GM12878 (cell line): Measurements from ENCODE around the gene CLIC3. TPM values are rescaled to one million over a fixed set of nuclear protein-coding genes. Genes with fewer than 3 reads are reported as not detected.
A peak's percentile ranks its signal among the peaks of the same experiment; 100 is the strongest.

Experiments used
- ATAC-seq: fragments of 200-7000 bp; cut with Tn5 transposase; 3 replicates; pipeline ENCODE4 v1.9.1; 2020; ENCODE audit warnings: mild to moderate bottlenecking, moderate library complexity
- BruUV-seq: library from RNA; stranded (reverse); fragments of 400-500 nt; replicated peaks from 2 replicates; lab custom pipeline; 2021; lab: Mats Ljungman, UMichigan
- CTCF ChIA-PET: fragments of 300-600 bp; sonication (Branson Sonifier 250); formaldehyde crosslinking; extraction: SDS; loops from one replicate; lab custom pipeline; 2021; ENCODE audit warnings: inconsistent platforms; lab: Yijun Ruan, JAX
- POLR2A ChIA-PET: fragments of 350-600 bp; formaldehyde crosslinking; extraction: SDS; loops from one replicate; lab custom pipeline; 2021; ENCODE audit warnings: inconsistent platforms; lab: Charles Lee
- RAD21 ChIA-PET: fragments of 300-600 bp; sonication (Branson Sonifier 250); formaldehyde crosslinking; loops from one replicate; lab custom pipeline; 2023; ENCODE audit warnings: antibody characterized with exemption; ENCODE audit not compliant: unreplicated experiment; lab: Charles Lee
- SMC1A ChIA-PET: fragments of 300-600 bp; sonication (Branson Sonifier 250); formaldehyde crosslinking; loops from one replicate; lab custom pipeline; 2023; ENCODE audit not compliant: unreplicated experiment, uncharacterized antibody; lab: Charles Lee
- DNase-seq: peaks from one replicate; pipeline ENCODE4 v3.0.0-alpha.2; 2011; ENCODE audit warnings: low read depth, low spot score
- FAIRE-seq: peaks from 3 replicates; lab custom pipeline; 2011; peaks lifted over from hg19 to GRCh38; lab: Jason Lieb, UNC
- H2AFZ ChIP-seq: 2 replicates; pipeline ENCODE4 v1.6.0; 2011; ENCODE audit warnings: low read depth, low read length, control low read depth; ENCODE audit not compliant: control insufficient read depth
- H3K27ac ChIP-seq: 2 replicates; pipeline ENCODE4 v1.5.1; 2011; ENCODE audit warnings: control low read depth; ENCODE audit not compliant: control insufficient read depth, insufficient read depth
- H3K27me3 ChIP-seq, 2 experiments: replicated peaks in 1 of 2; 2 replicates each; pipeline versions ENCODE4 v1.6.0 to v1.6.1; 2011; ENCODE audit warnings: low read length in 1 of 2; ENCODE audit not compliant: control insufficient read depth in 2 of 2, insufficient read depth in 2 of 2
- H3K36me3 ChIP-seq, 2 experiments: 2 replicates each; pipeline ENCODE4 v1.5.1; 2011; ENCODE audit warnings: low read length in 1 of 2; ENCODE audit not compliant: control insufficient read depth in 2 of 2, insufficient read depth in 2 of 2
- H3K4me1 ChIP-seq: 2 replicates; pipeline ENCODE4 v1.6.1; 2011; ENCODE audit warnings: mild to moderate bottlenecking, low read length, moderate library complexity, mixed read lengths; ENCODE audit not compliant: control insufficient read depth, insufficient read depth
- H3K4me2 ChIP-seq: 2 replicates; pipeline ENCODE4 v1.6.0; 2011; ENCODE audit warnings: control low read depth; ENCODE audit not compliant: control insufficient read depth, insufficient read depth
- H3K4me3 ChIP-seq: fragments of 200-600 bp; sonication (generic); 2 replicates; pipeline ENCODE4 v1.5.1; 2016
- H3K79me2 ChIP-seq: 2 replicates; pipeline ENCODE4 v1.6.0; 2011; ENCODE audit warnings: low read length; ENCODE audit not compliant: control insufficient read depth, insufficient read depth
- H3K9ac ChIP-seq: 2 replicates; pipeline ENCODE4 v1.8.0; 2011; ENCODE audit warnings: low read length, control low read depth, mixed read lengths; ENCODE audit not compliant: control insufficient read depth, insufficient read depth
- H3K9me3 ChIP-seq: replicated peaks from 3 replicates; pipeline ENCODE4 v1.5.1; 2011; ENCODE audit warnings: mild to moderate bottlenecking, low read length; ENCODE audit not compliant: control insufficient read depth, insufficient read depth
- H4K20me1 ChIP-seq: 2 replicates; pipeline ENCODE4 v1.6.0; 2011; ENCODE audit not compliant: control insufficient read depth, insufficient read depth
- CHD2 ChIP-seq: IDR thresholded peaks from 2 replicates; pipeline ENCODE4 v1.6.1; 2011; ENCODE audit warnings: low read depth, low read length, improper control_type of control experiment, borderline replicate concordance
- E2F8 ChIP-seq: fragments of 450-650 bp; IDR thresholded peaks from 2 replicates; pipeline ENCODE4 v1.6.1; 2018; ENCODE audit warnings: mild to moderate bottlenecking, low read depth, moderate library complexity; ENCODE audit not compliant: partially characterized antibody
- FOXK2 ChIP-seq: fragments of 450-650 bp; IDR thresholded peaks from 2 replicates; pipeline ENCODE4 v1.6.1; 2017; ENCODE audit warnings: mild to moderate bottlenecking, moderate library complexity
- HDAC6 ChIP-seq: fragments of 200-600 bp; sonication (generic); IDR thresholded peaks from one replicate; pipeline ENCODE4 v1.8.0; 2017; ENCODE audit warnings: antibody characterized with exemption; ENCODE audit not compliant: unreplicated experiment
- HDGF ChIP-seq: fragments of 450-650 bp; IDR thresholded peaks from 2 replicates; pipeline ENCODE4 v1.6.1; 2016; ENCODE audit warnings: antibody characterized with exemption
- KAT2A ChIP-seq: conservative IDR thresholded peaks from 2 replicates; pipeline ENCODE4 v1.6.1; 2011; ENCODE audit warnings: low read depth, low read length; ENCODE audit not compliant: control insufficient read depth
- MXI1 ChIP-seq: fragments of 150-350 bp; IDR thresholded peaks from 2 replicates; pipeline ENCODE4 v1.6.1; 2011; ENCODE audit warnings: low read depth, mild to moderate bottlenecking, inconsistent platforms, low read length, improper control_type of control experiment
- NR2C2 ChIP-seq: IDR thresholded peaks from 2 replicates; pipeline ENCODE4 v1.6.1; 2011; ENCODE audit warnings: borderline replicate concordance, low read depth; ENCODE audit not compliant: control insufficient read depth, insufficient read length
- RB1 ChIP-seq: fragments of 450-650 bp; formaldehyde crosslinking; IDR thresholded peaks from 2 replicates; pipeline ENCODE4 v1.6.1; 2017; ENCODE audit warnings: mild to moderate bottlenecking, borderline replicate concordance
- WGBS: methylation state at CpG from one replicate; pipeline ENCODE4 v1.1.6; 2016; ENCODE audit warnings: low lambda C conversion rate; ENCODE audit not compliant: insufficient replicate concordance, insufficient coverage; ENCODE audit errors: missing lambda C conversion rate; 5-methylcytosine and 5-hydroxymethylcytosine counted together
- in situ Hi-C: fragments of 300-500 bp; cut with MboI; formaldehyde crosslinking; loops from 9 replicates; pipeline ENCODE4 v1.14.3; 2018; ENCODE audit warnings: mixed read lengths
- intact Hi-C: fragments of 100-400 bp; cut with micrococcal nuclease; formaldehyde crosslinking; loops from one replicate; pipeline ENCODE4 v1.14.2; 2022; ENCODE audit not compliant: unreplicated experiment
- polyA plus RNA-seq, 11 experiments: library from polyadenylated mRNA; depleted of rRNA in 4 of 11; unstranded in 6 of 11; stranded (reverse) in 5 of 11; fragments of >200 nt; fragmentation: Nextera tagmentation in 4 of 11; fragmentation: Illumina TruSeq in 1 of 11; extraction: Ambion mirVana in 4 of 11; extraction: Trizol in 1 of 11; gene quantifications; 1 replicate in 1 of 11; 2 replicates in 10 of 11; pipeline versions ENCODE4 v1.2.1 to v1.2.3, GENCODE V29; 2011 to 2016; ENCODE audit warnings: inconsistent platforms in 2 of 11, missing spikeins in 2 of 11, low read depth in 1 of 11
- total RNA-seq, 4 experiments: library from RNA; depleted of rRNA in 3 of 4; stranded (reverse); fragments of >200 nt in 3 of 4; fragmentation: Illumina TruSeq in 1 of 4; extraction: Trizol in 1 of 4; gene quantifications; 2 replicates each; pipeline versions ENCODE4 v1.2.1 to v1.2.3, GENCODE V29; 2013 to 2021

CLIC3 gene
- total and polyA plus RNA-seq, 10 of the 15 experiments (the other 5 are each of a cell fraction or from before 2014, with no cell fraction given): 0.31 TPM; not detected in 9

- TF ChIP-seq E2F8 (no peak), HDAC6 (no peak), HDGF (no peak), NR2C2 (no peak), KAT2A (no peak)
Observed at GRCh38 chr9:137035937-137036336, 39.6 kb upstream of the CLIC3 start (continued).

- Histone ChIP-seq H3K79me2 (no peaks in the 10 kb centered on the region), H2AFZ (no peak overlapping the region), H3K9ac (no peak overlapping the region), H3K27me3 (no peaks in the 10 kb centered on the region), H3K27ac (no peak overlapping the region), H3K4me2 (peak overlapping the region; percentile 79), H3K4me3 (no peak overlapping the region), H3K4me1 (peaks cover 31% of the 10 kb centered on the region), H3K9me3 (no peaks in the 10 kb centered on the region), H3K36me3 (no peaks in the 10 kb centered on the region), H4K20me1 (no peaks in the 10 kb centered on the region)
- BruUV-seq: no TSS peak
- ChIA-PET CTCF (interaction anchor here (0.6 to 4.4 kb wide), 50 partner anchors 9 to 327 kb away, joined by 3 to 163 read pairs (median 5); partner anchors contain the start of genes AJM1, CLIC3, FBXW5 and NPDC1), SMC1A (interaction anchor here (0.7 to 5.2 kb wide), 21 partner anchors 12 to 269 kb away, joined by 3 to 77 read pairs (median 5); partner anchors contain the start of genes CLIC3 and TMEM141), RAD21 (interaction anchor here (0.9 to 3.8 kb wide), 21 partner anchors 10 to 294 kb away, joined by 3 to 109 read pairs (median 6); partner anchors contain the start of genes AJM1, SAPCD2 and TMEM141), POLR2A (interaction anchor here (1.0 to 2.6 kb wide), 6 partner anchors 9 to 245 kb away, joined by 3 to 19 read pairs (median 4); partner anchors contain the start of gene TMEM141)
- WGBS: 24% methylated on average over 9 of the region's 9 CpGs
- intact Hi-C loops (loop anchor here (1.0 to 5.0 kb wide), 3 partner anchors 87 to 248 kb away; partner anchors contain the start of gene PHPT1), in situ Hi-C loops (loop anchor here (5.0 kb wide), 2 partner anchors 88 to 238 kb away; partner anchors contain the start of genes C8G and CCDC183)
- no peak for DNase-seq
- no peak for FAIRE-seq
- ATAC-seq: no peak
- no peak for TF ChIP-seq MXI1
- 0 out of 2 replicates have a peak, but pooled peaks have one; percentile 2 for TF ChIP-seq CHD2
- TF ChIP-seq FOXK2: no peak
- TF ChIP-seq RB1: no peak
Observed at GRCh38 chr9:137035507-137035834, 39.1 kb upstream of the CLIC3 start.
